ENCODE results near the gene BLOC1S6. TPM values are rescaled to one million over a fixed set of nuclear protein-coding genes. Genes with fewer than 3 reads are reported as not detected.

BLOC1S6 gene
- polyA plus RNA-seq, 1 donor from 2014 or later, result 179 TPM

DNA sequence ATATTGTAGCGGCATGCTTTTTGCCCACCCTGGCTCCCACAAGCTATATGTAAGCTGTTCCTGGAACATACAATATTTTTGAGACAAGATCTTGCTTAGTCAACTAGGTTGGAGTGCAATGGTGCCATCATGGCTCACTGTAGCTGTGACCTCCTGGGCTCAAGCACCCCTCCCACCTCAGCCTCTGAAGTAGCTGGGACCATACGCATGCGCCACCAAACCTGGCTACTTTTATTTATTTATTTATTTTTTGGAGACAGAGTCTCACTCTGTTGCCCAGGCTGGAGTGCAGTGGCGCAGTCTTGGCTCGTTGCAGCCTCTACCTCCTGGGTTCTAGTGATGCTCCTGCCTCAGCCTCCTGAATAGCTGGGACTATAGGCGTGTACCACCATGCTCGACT lies 41.0 kb downstream of the BLOC1S6 start:
- H2AFZ ChIP-seq (ENCODE audit: low read depth, low read length), result no peak overlapping the region

DNA sequence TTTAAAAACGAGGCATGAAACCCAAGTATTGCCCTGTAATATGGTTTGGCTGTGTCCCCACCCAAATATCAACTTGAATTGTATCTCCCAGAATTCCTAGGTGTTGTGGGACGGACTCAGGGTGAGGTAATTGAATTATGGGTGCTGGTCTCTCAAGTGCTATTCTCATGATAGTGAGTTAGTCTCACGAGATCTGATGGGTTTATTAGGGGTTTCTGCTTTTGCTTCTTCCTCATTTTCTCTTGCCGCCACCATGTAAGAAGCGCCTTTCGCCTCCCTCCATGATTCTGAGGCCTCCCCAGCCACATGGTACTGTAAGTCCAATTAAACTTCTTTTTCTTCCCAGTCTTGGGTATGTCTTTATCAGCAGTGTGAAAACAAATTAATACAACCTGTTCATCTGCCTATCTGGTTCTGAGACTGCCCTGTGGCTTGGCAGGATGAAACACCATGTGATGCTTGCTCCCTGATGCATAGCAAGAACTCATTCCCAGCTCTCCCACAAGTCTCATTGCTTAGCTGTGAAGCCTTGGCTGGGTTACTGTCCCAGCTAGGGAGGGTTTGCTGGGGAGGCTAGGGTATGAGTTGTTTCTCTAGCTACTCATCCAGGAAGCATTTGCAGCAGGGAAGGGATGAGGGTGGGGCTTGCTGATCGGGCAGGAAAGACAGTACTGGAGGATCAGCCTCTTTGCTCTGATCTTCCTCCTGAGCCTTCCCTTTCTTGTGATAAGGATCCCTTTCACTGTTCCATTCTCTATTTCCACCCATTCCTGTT lies 43.9 kb downstream of the BLOC1S6 start:
- Histone ChIP-seq H3K27me3 (ENCODE audit: insufficient read depth, low read depth, low read length) (peaks cover 21% of the 10 kb centered on the region), H3K4me2 (ENCODE audit: low read length) (no peak overlapping the region), H3K27ac (ENCODE audit: low read length) (no peak overlapping the region), H3K36me3 (ENCODE audit: insufficient read depth, low read length) (no peaks in the 10 kb centered on the region), H2AFZ (ENCODE audit: low read depth, low read length) (no peak overlapping the region), H4K20me1 (ENCODE audit: insufficient read depth) (no peaks in the 10 kb centered on the region), H3K4me3 (ENCODE audit: low read length) (no peak overlapping the region), H3K9me3 (ENCODE audit: low read length) (peaks cover 10% of the 10 kb centered on the region), H3F3A (ENCODE audit: insufficient read depth, low read length, poor library complexity, severe bottlenecking) (no peaks in the 10 kb centered on the region), H3K9me2 (ENCODE audit: insufficient read depth, low read length) (no peaks in the 10 kb centered on the region), H3K79me2 (replicated peaks; ENCODE audit: insufficient read depth, low read length) (no peaks in the 10 kb centered on the region), H3K9ac (ENCODE audit: low read length) (no peak overlapping the region)
- TF ChIP-seq, protein P1, sequence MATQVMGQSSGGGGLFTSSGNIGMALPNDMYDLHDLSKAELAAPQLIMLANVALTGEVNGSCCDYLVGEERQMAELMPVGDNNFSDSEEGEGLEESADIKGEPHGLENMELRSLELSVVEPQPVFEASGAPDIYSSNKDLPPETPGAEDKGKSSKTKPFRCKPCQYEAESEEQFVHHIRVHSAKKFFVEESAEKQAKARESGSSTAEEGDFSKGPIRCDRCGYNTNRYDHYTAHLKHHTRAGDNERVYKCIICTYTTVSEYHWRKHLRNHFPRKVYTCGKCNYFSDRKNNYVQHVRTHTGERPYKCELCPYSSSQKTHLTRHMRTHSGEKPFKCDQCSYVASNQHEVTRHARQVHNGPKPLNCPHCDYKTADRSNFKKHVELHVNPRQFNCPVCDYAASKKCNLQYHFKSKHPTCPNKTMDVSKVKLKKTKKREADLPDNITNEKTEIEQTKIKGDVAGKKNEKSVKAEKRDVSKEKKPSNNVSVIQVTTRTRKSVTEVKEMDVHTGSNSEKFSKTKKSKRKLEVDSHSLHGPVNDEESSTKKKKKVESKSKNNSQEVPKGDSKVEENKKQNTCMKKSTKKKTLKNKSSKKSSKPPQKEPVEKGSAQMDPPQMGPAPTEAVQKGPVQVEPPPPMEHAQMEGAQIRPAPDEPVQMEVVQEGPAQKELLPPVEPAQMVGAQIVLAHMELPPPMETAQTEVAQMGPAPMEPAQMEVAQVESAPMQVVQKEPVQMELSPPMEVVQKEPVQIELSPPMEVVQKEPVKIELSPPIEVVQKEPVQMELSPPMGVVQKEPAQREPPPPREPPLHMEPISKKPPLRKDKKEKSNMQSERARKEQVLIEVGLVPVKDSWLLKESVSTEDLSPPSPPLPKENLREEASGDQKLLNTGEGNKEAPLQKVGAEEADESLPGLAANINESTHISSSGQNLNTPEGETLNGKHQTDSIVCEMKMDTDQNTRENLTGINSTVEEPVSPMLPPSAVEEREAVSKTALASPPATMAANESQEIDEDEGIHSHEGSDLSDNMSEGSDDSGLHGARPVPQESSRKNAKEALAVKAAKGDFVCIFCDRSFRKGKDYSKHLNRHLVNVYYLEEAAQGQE (IDR thresholded peaks at IDR 0.05; ENCODE audit: borderline replicate concordance), result no peak

More for the DNA sequence above, 41.0 kb downstream of the BLOC1S6 start:
- Histone ChIP-seq H3K27me3 (ENCODE audit: insufficient read depth, low read depth, low read length) (no peaks in the 10 kb centered on the region), H4K20me1 (ENCODE audit: insufficient read depth) (no peaks in the 10 kb centered on the region), H3K9ac (ENCODE audit: low read length) (no peak overlapping the region), H3K9me3 (ENCODE audit: low read length) (peaks cover 5% of the 10 kb centered on the region), H3K79me2 (replicated peaks; ENCODE audit: insufficient read depth, low read length) (no peaks in the 10 kb centered on the region), H3F3A (ENCODE audit: insufficient read depth, low read length, poor library complexity, severe bottlenecking) (no peaks in the 10 kb centered on the region), H3K27ac (ENCODE audit: low read length) (no peak overlapping the region), H3K36me3 (ENCODE audit: insufficient read depth, low read length) (no peaks in the 10 kb centered on the region), H3K4me3 (ENCODE audit: low read length) (no peak overlapping the region), H3K9me2 (ENCODE audit: insufficient read depth, low read length) (no peaks in the 10 kb centered on the region), H3K4me2 (ENCODE audit: low read length) (no peak overlapping the region)
- TF ChIP-seq SMC3 (conservative IDR thresholded peaks at IDR 0.05; ENCODE audit: poor library complexity) (no peak), EP300 (conservative IDR thresholded peaks at IDR 0.05; ENCODE audit: poor library complexity, severe bottlenecking) (no peak), EZH2 (IDR thresholded peaks at IDR 0.05; ENCODE audit: borderline replicate concordance, insufficient read depth, low read length, poor library complexity, severe bottlenecking) (no peak), MXI1 (conservative IDR thresholded peaks at IDR 0.05; ENCODE audit: poor library complexity, severe bottlenecking) (no peak), POLR2AphosphoS5 (IDR thresholded peaks at IDR 0.05) (no peak), RAD21 (conservative IDR thresholded peaks at IDR 0.05) (no peak), TAF1 (IDR thresholded peaks at IDR 0.05; ENCODE audit: low read depth) (no peak)
- TF ChIP-seq, protein P1 (IDR thresholded peaks at IDR 0.05; ENCODE audit: borderline replicate concordance), result no peak
- TF ChIP-seq, protein P2, sequence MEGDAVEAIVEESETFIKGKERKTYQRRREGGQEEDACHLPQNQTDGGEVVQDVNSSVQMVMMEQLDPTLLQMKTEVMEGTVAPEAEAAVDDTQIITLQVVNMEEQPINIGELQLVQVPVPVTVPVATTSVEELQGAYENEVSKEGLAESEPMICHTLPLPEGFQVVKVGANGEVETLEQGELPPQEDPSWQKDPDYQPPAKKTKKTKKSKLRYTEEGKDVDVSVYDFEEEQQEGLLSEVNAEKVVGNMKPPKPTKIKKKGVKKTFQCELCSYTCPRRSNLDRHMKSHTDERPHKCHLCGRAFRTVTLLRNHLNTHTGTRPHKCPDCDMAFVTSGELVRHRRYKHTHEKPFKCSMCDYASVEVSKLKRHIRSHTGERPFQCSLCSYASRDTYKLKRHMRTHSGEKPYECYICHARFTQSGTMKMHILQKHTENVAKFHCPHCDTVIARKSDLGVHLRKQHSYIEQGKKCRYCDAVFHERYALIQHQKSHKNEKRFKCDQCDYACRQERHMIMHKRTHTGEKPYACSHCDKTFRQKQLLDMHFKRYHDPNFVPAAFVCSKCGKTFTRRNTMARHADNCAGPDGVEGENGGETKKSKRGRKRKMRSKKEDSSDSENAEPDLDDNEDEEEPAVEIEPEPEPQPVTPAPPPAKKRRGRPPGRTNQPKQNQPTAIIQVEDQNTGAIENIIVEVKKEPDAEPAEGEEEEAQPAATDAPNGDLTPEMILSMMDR (IDR thresholded peaks at IDR 0.05; ENCODE audit: poor library complexity, severe bottlenecking), result no peak

All from neural cell (in vitro differentiated cells).